ENCODE measurements around the gene POLR2E. TPM values are rescaled to one million over a fixed set of nuclear protein-coding genes. Genes with fewer than 3 reads are reported as not detected.
"Not testable (repeated sequence)": the region's sequence is repeated elsewhere in the genome, so short reads cannot be mapped to it uniquely, and the experiment has no call there.

Gene POLR2E
- total RNA-seq, 1 experiment from 2014 or later, result 279 TPM

DNA sequence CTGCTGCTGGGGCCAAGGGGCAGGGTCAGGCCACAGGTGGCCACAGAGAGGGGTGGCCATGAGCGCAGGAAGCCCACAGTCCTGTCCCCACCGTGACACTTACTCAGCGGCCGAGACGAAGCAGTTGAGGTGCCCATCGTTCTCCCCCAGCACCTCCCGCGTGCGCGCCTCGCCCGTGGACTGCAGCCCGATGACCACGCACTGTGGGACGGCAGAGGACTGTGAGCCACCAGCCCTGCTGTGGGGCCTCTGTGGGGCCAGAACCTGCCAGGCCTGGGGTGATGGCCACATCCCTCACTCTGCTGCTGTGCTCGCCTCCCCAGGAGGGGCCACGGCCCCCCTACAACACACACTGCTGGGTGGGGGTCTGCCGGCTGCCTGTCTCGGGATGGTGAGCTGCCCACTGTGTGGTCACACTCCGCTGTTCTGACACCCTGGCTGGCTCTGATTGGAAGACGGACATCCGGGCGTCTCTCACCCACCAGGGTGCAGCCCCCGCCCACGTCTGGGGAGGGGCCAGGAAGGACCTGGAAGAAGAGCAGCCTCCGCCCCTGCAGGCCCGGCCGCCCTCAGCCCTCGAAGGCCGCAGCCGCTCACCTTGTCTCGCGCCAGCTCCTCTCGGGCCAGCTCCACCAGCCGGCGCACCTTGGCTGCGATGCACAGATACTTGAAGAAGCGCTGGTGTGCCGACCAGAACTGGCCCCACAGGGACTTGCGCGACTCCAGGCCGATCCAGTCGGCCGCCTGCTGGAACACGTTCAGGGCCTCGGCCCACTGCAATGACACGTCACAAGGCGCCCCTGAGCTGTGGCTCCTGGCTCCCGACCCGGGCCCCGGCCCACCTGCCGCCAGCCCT lies 21.8 kb upstream of the POLR2E start:
- CTCF ChIA-PET, result no interaction called here
- H3K36me3 ChIP-seq (ENCODE audit: control insufficient read depth, insufficient read depth, low read length), result peaks cover 3% of the 10 kb centered on the region; the same call in 1 of the 2 replicates
- TF ChIP-seq, protein P1, sequence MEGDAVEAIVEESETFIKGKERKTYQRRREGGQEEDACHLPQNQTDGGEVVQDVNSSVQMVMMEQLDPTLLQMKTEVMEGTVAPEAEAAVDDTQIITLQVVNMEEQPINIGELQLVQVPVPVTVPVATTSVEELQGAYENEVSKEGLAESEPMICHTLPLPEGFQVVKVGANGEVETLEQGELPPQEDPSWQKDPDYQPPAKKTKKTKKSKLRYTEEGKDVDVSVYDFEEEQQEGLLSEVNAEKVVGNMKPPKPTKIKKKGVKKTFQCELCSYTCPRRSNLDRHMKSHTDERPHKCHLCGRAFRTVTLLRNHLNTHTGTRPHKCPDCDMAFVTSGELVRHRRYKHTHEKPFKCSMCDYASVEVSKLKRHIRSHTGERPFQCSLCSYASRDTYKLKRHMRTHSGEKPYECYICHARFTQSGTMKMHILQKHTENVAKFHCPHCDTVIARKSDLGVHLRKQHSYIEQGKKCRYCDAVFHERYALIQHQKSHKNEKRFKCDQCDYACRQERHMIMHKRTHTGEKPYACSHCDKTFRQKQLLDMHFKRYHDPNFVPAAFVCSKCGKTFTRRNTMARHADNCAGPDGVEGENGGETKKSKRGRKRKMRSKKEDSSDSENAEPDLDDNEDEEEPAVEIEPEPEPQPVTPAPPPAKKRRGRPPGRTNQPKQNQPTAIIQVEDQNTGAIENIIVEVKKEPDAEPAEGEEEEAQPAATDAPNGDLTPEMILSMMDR (IDR thresholded peaks at IDR 0.05), result no peak
- TF ChIP-seq, protein P2, sequence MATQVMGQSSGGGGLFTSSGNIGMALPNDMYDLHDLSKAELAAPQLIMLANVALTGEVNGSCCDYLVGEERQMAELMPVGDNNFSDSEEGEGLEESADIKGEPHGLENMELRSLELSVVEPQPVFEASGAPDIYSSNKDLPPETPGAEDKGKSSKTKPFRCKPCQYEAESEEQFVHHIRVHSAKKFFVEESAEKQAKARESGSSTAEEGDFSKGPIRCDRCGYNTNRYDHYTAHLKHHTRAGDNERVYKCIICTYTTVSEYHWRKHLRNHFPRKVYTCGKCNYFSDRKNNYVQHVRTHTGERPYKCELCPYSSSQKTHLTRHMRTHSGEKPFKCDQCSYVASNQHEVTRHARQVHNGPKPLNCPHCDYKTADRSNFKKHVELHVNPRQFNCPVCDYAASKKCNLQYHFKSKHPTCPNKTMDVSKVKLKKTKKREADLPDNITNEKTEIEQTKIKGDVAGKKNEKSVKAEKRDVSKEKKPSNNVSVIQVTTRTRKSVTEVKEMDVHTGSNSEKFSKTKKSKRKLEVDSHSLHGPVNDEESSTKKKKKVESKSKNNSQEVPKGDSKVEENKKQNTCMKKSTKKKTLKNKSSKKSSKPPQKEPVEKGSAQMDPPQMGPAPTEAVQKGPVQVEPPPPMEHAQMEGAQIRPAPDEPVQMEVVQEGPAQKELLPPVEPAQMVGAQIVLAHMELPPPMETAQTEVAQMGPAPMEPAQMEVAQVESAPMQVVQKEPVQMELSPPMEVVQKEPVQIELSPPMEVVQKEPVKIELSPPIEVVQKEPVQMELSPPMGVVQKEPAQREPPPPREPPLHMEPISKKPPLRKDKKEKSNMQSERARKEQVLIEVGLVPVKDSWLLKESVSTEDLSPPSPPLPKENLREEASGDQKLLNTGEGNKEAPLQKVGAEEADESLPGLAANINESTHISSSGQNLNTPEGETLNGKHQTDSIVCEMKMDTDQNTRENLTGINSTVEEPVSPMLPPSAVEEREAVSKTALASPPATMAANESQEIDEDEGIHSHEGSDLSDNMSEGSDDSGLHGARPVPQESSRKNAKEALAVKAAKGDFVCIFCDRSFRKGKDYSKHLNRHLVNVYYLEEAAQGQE (IDR thresholded peaks at IDR 0.05; ENCODE audit: insufficient read depth in 1 of 2, low read depth in 2 of 2, low read length in 1 of 2), result no peak
- TF ChIP-seq POLR2AphosphoS5 (IDR thresholded peaks at IDR 0.05; ENCODE audit: low read depth, low read length), result no peak
- no peak for TF ChIP-seq SIN3A (IDR thresholded peaks at IDR 0.05; ENCODE audit: borderline replicate concordance, insufficient read depth, low read depth, low read length)
- TF ChIP-seq TCF7L2 (IDR thresholded peaks at IDR 0.05; ENCODE audit: low read depth, low read length), result no peak
- in situ Hi-C loops (cut with HindIII; ENCODE audit: low pct_unique_long_range_greater_than_20kb, low sequenced_read_pairs), result no loop called here
- H3K27ac ChIP-seq (ENCODE audit: low read length), result no peak overlapping the region
- BruUV-seq (replicated peaks), result no TSS peak
- H3K27me3 ChIP-seq (ENCODE audit: control insufficient read depth, insufficient read depth, low read length), result no peaks in the 10 kb centered on the region
- POLR2A ChIA-PET, result no interaction called here
- H3K4me3 ChIP-seq (ENCODE audit: low read depth in 2 of 2, low read length in 2 of 2), result no peak overlapping the region
- intact Hi-C loops (cut with micrococcal nuclease; ENCODE audit: unreplicated experiment), result no loop called here
- H3K4me1 ChIP-seq (ENCODE audit: control insufficient read depth, insufficient read depth, low read length), result peaks cover 16% of the 10 kb centered on the region
- no peak for ATAC-seq
- H3K9me3 ChIP-seq (ENCODE audit: control insufficient read depth, insufficient read depth, low read depth, low read length), result no peaks in the 10 kb centered on the region
- DNase-seq (ENCODE audit: low read depth, low spot score), result no peak

DNA sequence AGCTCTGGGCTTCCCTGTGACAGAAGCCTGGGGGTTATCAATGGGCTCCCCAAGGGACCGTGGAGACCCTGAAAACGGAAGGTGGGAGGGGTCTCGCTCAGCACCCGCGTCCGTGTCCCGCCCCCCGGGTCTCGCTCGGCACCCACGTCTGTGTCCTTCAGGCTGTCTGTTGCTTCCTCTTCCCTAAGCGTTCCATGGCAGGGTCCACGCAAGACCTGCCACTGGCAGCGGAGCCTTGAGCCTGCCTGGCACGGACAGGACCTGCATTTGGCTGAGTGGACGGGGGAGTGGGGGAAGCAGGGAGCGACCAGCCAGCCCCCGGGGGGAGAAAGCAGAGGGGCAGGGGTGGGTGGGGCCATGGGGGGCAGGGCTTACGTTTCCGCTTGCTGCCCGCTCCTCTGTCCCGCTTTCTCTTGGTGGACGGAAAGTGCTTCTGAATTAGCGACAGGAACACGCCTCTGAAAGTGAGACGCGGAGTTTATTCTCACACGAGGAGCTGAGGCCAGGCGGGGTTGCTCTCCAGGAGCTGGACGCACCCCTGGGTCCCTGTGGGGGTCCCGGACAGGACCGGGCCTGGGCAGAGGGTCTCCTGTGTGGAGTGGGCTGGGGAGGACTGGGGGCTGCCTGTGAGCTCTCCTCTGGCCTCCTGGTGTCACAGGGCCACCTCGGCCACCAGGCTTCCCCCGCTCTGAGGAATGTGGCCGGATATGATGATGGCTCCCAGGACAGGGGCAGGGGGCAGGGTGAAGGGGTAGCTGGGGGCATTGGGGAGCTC lies 20.7 kb upstream of the POLR2E start:
- in situ Hi-C loops (cut with HindIII; ENCODE audit: low pct_unique_long_range_greater_than_20kb, low sequenced_read_pairs) (no loop called here), intact Hi-C loops (cut with micrococcal nuclease; ENCODE audit: unreplicated experiment) (no loop called here)
- Histone ChIP-seq H3K4me3 (ENCODE audit: low read depth in 2 of 2, low read length in 2 of 2) (no peak overlapping the region), H3K27ac (ENCODE audit: low read length) (no peak overlapping the region), H3K27me3 (ENCODE audit: control insufficient read depth, insufficient read depth, low read length) (no peaks in the 10 kb centered on the region), H3K9me3 (ENCODE audit: control insufficient read depth, insufficient read depth, low read depth, low read length) (no peaks in the 10 kb centered on the region), H3K4me1 (ENCODE audit: control insufficient read depth, insufficient read depth, low read length) (peaks cover 22% of the 10 kb centered on the region), H3K36me3 (ENCODE audit: control insufficient read depth, insufficient read depth, low read length) (no peaks in the 10 kb centered on the region)
- DNase-seq (ENCODE audit: low read depth, low spot score), result no peak
- no TSS peak for BruUV-seq (replicated peaks)
- ChIA-PET CTCF (no interaction called here), POLR2A (no interaction called here)
- no peak for TF ChIP-seq SIN3A (IDR thresholded peaks at IDR 0.05; ENCODE audit: borderline replicate concordance, insufficient read depth, low read depth, low read length)
- TF ChIP-seq TCF7L2 (IDR thresholded peaks at IDR 0.05; ENCODE audit: low read depth, low read length), result no peak
- TF ChIP-seq, protein P1 (IDR thresholded peaks at IDR 0.05), result no peak
- TF ChIP-seq POLR2AphosphoS5 (IDR thresholded peaks at IDR 0.05; ENCODE audit: low read depth, low read length), result no peak
- TF ChIP-seq, protein P2 (IDR thresholded peaks at IDR 0.05; ENCODE audit: insufficient read depth in 1 of 2, low read depth in 2 of 2, low read length in 1 of 2), result no peak
- no peak for ATAC-seq

DNA sequence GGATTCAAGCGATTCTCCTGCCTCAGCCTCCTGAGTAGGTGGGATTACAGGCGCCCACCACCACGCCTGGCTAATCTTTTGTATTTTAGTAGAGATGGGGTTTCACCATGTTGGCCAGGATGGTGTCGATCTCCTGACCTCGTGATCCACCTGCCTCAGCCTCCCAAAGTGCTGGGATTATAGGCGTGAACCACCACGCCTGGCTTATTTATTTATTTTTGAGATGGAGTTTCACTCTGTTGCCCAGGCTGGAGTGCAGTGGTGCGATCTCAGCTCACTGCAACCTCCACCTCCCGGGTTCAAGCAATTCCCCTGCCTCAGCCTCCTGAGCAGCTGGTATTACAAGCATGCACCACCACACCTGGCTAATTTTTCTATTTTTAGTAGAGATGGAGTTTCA lies 19.6 kb upstream of the POLR2E start:
- H3K9me3 ChIP-seq (ENCODE audit: control insufficient read depth, insufficient read depth, low read depth, low read length); H3K36me3 ChIP-seq (ENCODE audit: control insufficient read depth, insufficient read depth, low read length); H3K4me3 ChIP-seq (ENCODE audit: low read depth in 2 of 2, low read length in 2 of 2); ATAC-seq; H3K27me3 ChIP-seq (ENCODE audit: control insufficient read depth, insufficient read depth, low read length); DNase-seq (ENCODE audit: low read depth, low spot score); BruUV-seq (replicated peaks); POLR2A ChIA-PET; in situ Hi-C loops (cut with HindIII; ENCODE audit: low pct_unique_long_range_greater_than_20kb, low sequenced_read_pairs); CTCF ChIA-PET; H3K27ac ChIP-seq (ENCODE audit: low read length); intact Hi-C loops (cut with micrococcal nuclease; ENCODE audit: unreplicated experiment): not testable (repeated sequence)
- H3K4me1 ChIP-seq (ENCODE audit: control insufficient read depth, insufficient read depth, low read length), result peaks cover 29% of the 10 kb centered on the region

Measured in Panc1 (cell line).